Neural cell (in vitro differentiated cells): Measurements from ENCODE around the gene HAPSTR1. TPM values are rescaled to one million over a fixed set of nuclear protein-coding genes. Genes with fewer than 3 reads are reported as not detected.

Experiments used
- H2AFZ ChIP-seq: fragments of 200-600, 300-800 bp; sonication (generic), shearing (Covaris generic); 2 replicates; pipeline ENCODE4 v1.6.0; 2014; ENCODE audit warnings: low read depth, mild to moderate bottlenecking, antibody characterized with exemption, low read length, moderate library complexity
- H3F3A ChIP-seq: fragments of 200-600 bp; shearing (Covaris generic); 2 replicates; pipeline ENCODE4 v1.6.1; 2016; ENCODE audit warnings: mild to moderate bottlenecking, moderate library complexity, mixed read lengths, antibody characterized with exemption, low read length; ENCODE audit not compliant: insufficient read depth, poor library complexity, severe bottlenecking
- H3K27ac ChIP-seq: fragments of 200-600, 300-800 bp; sonication (generic), shearing (Covaris generic); 2 replicates; pipeline ENCODE4 v1.5.1; 2014; ENCODE audit warnings: mild to moderate bottlenecking, low read length, moderate library complexity
- H3K27me3 ChIP-seq: fragments of 300-800, 200-600 bp; sonication (generic), shearing (Covaris generic); 2 replicates; pipeline ENCODE4 v1.6.0; 2014; ENCODE audit warnings: mild to moderate bottlenecking, low read depth, low read length, moderate library complexity; ENCODE audit not compliant: insufficient read depth
- H3K36me3 ChIP-seq: fragments of 300-800, 200-600 bp; sonication (generic), shearing (Covaris generic); 2 replicates; pipeline ENCODE4 v1.5.1; 2014; ENCODE audit warnings: mild to moderate bottlenecking, antibody characterized with exemption, low read length, moderate library complexity; ENCODE audit not compliant: insufficient read depth
- H3K4me2 ChIP-seq: fragments of 300-800, 200-600 bp; sonication (generic), shearing (Covaris generic); 2 replicates; pipeline ENCODE4 v1.6.0; 2014; ENCODE audit warnings: mild to moderate bottlenecking, low read length
- H3K4me3 ChIP-seq: fragments of 300-800, 200-600 bp; sonication (generic), shearing (Covaris generic); 2 replicates; pipeline ENCODE4 v1.5.1; 2014; ENCODE audit warnings: mild to moderate bottlenecking, low read length, moderate library complexity
- H3K79me2 ChIP-seq: fragments of 200-600 bp; shearing (Covaris generic); replicated peaks from 2 replicates; pipeline ENCODE4 v1.6.0; 2014; ENCODE audit warnings: mild to moderate bottlenecking, low read length, moderate library complexity; ENCODE audit not compliant: insufficient read depth
- H3K9ac ChIP-seq: fragments of 300-800, 200-600 bp; sonication (generic), shearing (Covaris generic); 2 replicates; pipeline ENCODE4 v1.6.1; 2016; ENCODE audit warnings: mild to moderate bottlenecking, low read length, mixed read lengths
- H3K9me2 ChIP-seq: fragments of 200-600 bp; shearing (Covaris generic); 2 replicates; pipeline ENCODE4 v1.6.1; 2016; ENCODE audit warnings: mild to moderate bottlenecking, low read length, mixed read lengths; ENCODE audit not compliant: insufficient read depth
- H3K9me3 ChIP-seq: fragments of 200-600, 300-800 bp; sonication (generic), shearing (Covaris generic); 2 replicates; pipeline ENCODE4 v1.6.1; 2016; ENCODE audit warnings: mild to moderate bottlenecking, mixed run types, low read length, moderate library complexity, mixed read lengths
- H4K20me1 ChIP-seq: fragments of 200-600 bp; shearing (Covaris generic); 2 replicates; pipeline ENCODE4 v1.6.1; 2016; ENCODE audit warnings: mild to moderate bottlenecking, mixed run types; ENCODE audit not compliant: insufficient read depth
- CTCF ChIP-seq: fragments of 450-650 bp; IDR thresholded peaks from 2 replicates; pipeline ENCODE4 v1.5.1; 2014; ENCODE audit warnings: antibody characterized with exemption, mild to moderate bottlenecking, moderate library complexity; ENCODE audit not compliant: poor library complexity, severe bottlenecking
- EP300 ChIP-seq: fragments of 450-650 bp; conservative IDR thresholded peaks from 2 replicates; pipeline ENCODE4 v1.6.1; 2014; ENCODE audit warnings: antibody characterized with exemption, mild to moderate bottlenecking, moderate library complexity; ENCODE audit not compliant: poor library complexity, severe bottlenecking
- EZH2 ChIP-seq: fragments of 200-600, 300-800 bp; shearing (Covaris generic), sonication (generic); IDR thresholded peaks from 2 replicates; pipeline ENCODE4 v1.6.1; 2014; ENCODE audit warnings: antibody characterized with exemption, low read length, borderline replicate concordance, mild to moderate bottlenecking; ENCODE audit not compliant: insufficient read depth, poor library complexity, severe bottlenecking
- MXI1 ChIP-seq: fragments of 450-650 bp; conservative IDR thresholded peaks from 2 replicates; pipeline ENCODE4 v1.6.1; 2014; ENCODE audit warnings: antibody characterized with exemption, mild to moderate bottlenecking; ENCODE audit not compliant: poor library complexity, severe bottlenecking
- POLR2AphosphoS5 ChIP-seq: IDR thresholded peaks from 2 replicates; pipeline ENCODE4 v1.6.1; 2012
- RAD21 ChIP-seq: fragments of 450-650 bp; conservative IDR thresholded peaks from 2 replicates; pipeline ENCODE4 v1.6.1; 2014; ENCODE audit warnings: antibody characterized with exemption, mild to moderate bottlenecking, moderate library complexity
- REST ChIP-seq: IDR thresholded peaks from 2 replicates; pipeline ENCODE4 v1.6.1; 2012; ENCODE audit warnings: borderline replicate concordance
- SMC3 ChIP-seq: fragments of 450-650 bp; conservative IDR thresholded peaks from 2 replicates; pipeline ENCODE4 v1.6.1; 2014; ENCODE audit warnings: antibody characterized with exemption, mild to moderate bottlenecking, moderate library complexity; ENCODE audit not compliant: poor library complexity
- TAF1 ChIP-seq: IDR thresholded peaks from 2 replicates; pipeline ENCODE4 v1.6.1; 2012; ENCODE audit warnings: low read depth
- polyA plus RNA-seq: library from polyadenylated mRNA; depleted of rRNA; stranded (reverse); fragments of >200 nt; gene quantifications from 2 replicates; pipeline ENCODE4 v1.2.3, GENCODE V29; 2014

Gene HAPSTR1
- polyA plus RNA-seq, 1 donor from 2014 or later, result 60.7 TPM

GRCh38 chr16:9091867-9092281 is 430 bp downstream of the HAPSTR1 start:
- Histone ChIP-seq H3K9me3 (no peaks in the 10 kb centered on the region), H3K36me3 (peaks cover 6% of the 10 kb centered on the region), H3K27me3 (peaks cover 7% of the 10 kb centered on the region), H3F3A (no peaks in the 10 kb centered on the region), H3K9me2 (no peaks in the 10 kb centered on the region), H3K27ac (peak overlapping the region; percentile 92), H3K9ac (peak overlapping the region; percentile 98), H3K4me3 (peak overlapping the region; percentile 96), H2AFZ (no peak overlapping the region), H3K4me2 (no peak overlapping the region), H3K79me2 (peaks cover 52% of the 10 kb centered on the region), H4K20me1 (peaks cover 36% of the 10 kb centered on the region)
- TF ChIP-seq RAD21, result no peak
- no peak for TF ChIP-seq CTCF
- no peak for TF ChIP-seq EP300
- no peak for TF ChIP-seq POLR2AphosphoS5
- TF ChIP-seq EZH2, result no peak
- no peak for TF ChIP-seq TAF1
- TF ChIP-seq MXI1, result no peak
- no peak for TF ChIP-seq REST

GRCh38 chr16:9092282-9092977 is 986 bp downstream of the HAPSTR1 start:
- peaks cover 57% of the 10 kb centered on the region for H3K79me2 ChIP-seq
- H4K20me1 ChIP-seq, result peaks cover 39% of the 10 kb centered on the region
- H2AFZ ChIP-seq, result peak overlapping the region; percentile 41
- peaks cover 7% of the 10 kb centered on the region for H3K27me3 ChIP-seq
- H3F3A ChIP-seq, result no peaks in the 10 kb centered on the region
- H3K36me3 ChIP-seq, result peaks cover 6% of the 10 kb centered on the region
- H3K27ac ChIP-seq, result peak overlapping the region; percentile 92
- TF ChIP-seq REST (no peak), MXI1 (no peak), POLR2AphosphoS5 (peak; percentile 2), CTCF (no peak), SMC3 (no peak), EP300 (no peak), RAD21 (no peak), EZH2 (no peak), TAF1 (peak; percentile 67)
- no peaks in the 10 kb centered on the region for H3K9me3 ChIP-seq
- no peaks in the 10 kb centered on the region for H3K9me2 ChIP-seq
- peak overlapping the region; percentile 97 for H3K4me2 ChIP-seq
- H3K9ac ChIP-seq, result peak overlapping the region; percentile 98
- H3K4me3 ChIP-seq, result peak overlapping the region; percentile 96
